Globus pallidus (tissue), 1 donor: ENCODE data around the gene AP1B1.

ENCODE experiments used
- DNase-seq: peaks from one replicate; pipeline ENCODE4 v3.0.0-alpha.2; 2015; ENCODE audit warnings: low spot score

AP1B1 gene

DNA sequence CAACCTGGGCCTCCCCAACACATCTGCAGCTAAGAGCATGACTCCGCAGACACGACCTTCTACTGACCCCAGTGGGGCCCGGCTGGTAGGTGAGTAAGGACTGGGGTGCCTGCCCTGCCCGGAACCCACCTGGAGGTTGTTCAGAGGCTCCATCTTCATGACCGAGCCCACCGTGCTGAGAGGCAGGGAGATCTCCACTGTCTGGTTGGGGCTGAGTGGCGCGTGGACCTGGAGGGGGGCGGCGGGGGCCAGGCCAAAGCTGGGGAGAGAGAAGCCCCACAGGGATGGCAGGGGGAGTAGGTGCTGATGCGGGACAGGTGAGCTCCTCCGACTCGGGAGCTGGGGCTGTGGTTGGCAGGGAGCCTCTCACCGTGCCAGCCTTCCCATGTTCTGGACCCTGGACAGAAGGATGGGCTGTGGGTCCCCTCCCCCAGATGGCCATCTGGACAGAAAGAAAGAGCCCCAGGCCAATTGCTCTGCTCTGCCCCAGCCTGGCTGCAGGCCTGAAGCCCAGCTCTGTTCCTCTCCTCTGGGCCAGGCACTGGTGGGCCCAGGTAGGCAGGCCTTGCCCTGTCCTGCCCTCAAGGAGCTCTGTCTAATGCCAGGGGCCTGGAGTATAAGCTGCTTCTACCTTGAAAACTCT, 56.6 kb downstream of the AP1B1 start:
- DNase-seq, result no peak

DNA sequence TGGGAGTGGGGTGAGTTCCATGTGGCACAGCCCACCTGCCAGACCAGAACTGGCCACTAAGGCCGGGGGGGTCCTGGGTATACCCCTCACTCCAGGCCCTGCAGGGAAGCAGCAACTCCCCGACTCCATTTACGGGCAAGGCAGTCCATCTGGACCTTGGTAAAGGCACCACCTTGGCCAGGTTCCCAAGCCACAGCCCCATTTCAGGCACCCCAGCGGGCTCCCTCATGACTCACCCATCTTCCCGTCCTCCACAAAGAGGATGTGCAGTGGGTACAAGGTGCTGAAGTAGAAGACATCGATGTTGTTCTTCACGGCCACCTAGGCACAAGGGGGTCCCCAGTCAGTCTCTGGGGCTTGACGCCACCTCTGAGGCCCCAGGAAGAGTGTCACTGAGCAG, 57.2 kb downstream of the AP1B1 start:
- DNase-seq, result no peak

DNA sequence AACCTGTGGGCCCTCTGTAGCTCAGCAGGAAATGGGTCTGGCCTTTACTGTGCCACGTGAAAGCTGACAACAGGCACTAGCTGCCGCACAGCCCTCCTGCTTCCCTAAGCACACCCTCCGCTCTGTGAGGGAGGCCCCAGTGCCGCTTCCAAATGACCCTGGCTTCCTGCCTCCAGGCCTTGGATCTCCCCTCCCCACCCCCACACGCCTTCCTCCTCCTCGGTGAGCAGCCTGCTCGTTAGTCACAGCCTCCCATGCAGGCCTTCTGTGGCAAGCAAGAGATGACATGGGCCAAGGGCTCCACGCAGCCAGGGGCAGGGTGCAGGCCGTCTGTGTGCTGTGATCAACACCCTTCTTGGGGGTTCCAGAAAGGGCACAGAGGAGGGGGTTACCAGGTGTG, 57.6 kb downstream of the AP1B1 start:
- no peak for DNase-seq

DNA sequence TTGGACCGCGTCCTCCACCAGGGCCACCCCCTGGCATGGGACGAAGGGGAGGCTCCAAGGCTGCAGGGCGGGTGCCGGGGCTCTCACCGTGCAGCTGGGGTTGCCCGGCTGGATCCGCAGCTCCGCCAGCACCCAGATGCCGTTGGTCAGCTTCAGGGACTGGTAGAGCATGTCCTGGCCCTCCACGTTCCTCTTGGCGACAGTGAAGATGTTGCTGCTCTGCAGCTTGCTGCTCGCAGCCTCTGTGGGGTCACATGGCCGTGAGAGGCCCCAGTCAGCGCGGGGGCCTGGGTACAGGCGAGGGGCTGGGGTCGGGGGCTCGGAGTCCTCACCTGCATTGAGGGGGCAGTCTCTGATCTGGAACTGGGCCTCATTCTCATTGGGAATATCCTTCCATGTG, 58.1 kb downstream of the AP1B1 start:
- no peak for DNase-seq

DNA sequence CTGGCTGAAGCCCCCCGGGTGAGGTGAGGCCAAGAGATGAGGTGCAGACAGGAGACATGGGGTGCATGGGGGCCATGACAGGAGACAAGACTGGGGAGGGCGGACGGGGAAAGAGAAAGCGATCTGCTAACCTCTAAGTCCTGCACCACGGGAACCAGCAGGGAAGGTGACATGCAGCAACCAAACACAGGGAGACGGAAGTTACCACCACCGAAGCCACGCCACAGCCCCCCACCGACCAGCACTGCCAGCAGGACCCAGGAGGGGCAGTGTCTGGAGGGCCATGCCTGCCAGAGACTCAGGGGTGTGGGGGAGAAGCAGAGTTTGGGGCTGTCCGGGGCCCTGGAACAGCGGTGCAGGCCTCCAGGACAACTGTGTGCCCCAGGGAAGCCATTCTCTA, 58.8 kb downstream of the AP1B1 start:
- no peak for DNase-seq

DNA sequence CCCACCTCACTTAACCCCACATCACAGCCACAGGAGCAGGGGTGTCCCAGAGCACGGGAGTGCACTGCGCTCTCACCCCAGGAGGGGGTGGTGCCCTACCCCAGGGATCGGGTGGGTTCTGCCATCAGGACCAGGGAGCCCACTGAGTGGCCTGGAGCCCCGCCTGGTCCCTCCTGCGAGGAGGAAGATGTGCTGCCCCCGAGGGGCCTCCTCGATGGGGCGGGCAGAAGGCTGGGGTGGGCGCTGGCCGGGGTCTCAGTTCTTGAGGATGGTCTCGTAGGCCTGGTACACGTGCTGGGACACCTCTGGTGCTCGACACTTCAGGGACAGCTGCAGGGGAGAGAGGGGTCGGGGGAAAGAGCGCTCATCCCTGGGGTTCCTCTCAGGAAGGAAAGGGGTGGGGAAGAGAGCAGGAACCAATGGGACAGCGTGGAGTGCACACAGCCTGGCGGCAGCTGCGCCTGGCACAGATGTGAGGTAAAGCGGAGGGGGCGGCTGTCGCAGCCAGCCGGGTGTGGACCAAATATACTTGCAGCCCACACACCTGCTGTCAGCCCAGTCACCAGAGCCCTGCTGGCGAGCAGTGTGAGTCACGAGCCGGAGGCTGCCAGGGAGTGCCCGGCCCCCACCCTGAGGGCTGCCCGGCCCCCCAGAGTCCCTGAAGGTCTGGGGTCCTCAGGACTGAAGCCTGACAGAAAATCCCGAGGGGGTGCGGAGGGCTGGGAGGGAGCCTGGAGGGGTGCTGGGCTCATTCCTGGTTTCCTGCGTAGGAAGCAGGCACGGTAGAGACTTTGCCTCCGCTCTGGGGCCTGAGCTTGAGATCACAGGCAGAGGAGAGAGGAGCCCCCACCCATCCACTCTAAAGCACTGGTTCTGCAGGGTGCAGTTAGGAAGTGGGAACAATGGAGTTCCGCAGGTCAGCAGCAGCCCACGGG, 59.5 kb downstream of the AP1B1 start:
- DNase-seq, result no peak

DNA sequence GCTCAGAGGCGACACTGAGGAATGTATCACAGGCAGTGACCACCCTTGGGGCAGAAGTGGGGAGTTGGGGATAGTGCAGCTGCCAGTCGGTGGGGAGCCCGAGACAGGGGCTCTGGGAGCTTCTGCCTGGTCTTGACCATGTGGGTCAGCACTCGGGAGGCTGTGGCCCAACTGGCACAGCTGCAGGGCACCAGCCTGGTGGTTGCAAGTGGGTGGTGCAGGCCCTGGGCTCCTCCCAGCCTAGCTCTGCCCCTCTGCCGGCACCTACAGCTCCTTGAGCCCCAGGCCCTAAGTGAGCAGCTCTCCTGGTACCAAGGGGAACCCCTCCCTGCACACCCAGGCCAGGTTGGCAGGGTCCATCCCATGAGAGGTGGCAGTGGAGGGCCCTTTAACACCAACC, 60.3 kb downstream of the AP1B1 start:
- no peak for DNase-seq

DNA sequence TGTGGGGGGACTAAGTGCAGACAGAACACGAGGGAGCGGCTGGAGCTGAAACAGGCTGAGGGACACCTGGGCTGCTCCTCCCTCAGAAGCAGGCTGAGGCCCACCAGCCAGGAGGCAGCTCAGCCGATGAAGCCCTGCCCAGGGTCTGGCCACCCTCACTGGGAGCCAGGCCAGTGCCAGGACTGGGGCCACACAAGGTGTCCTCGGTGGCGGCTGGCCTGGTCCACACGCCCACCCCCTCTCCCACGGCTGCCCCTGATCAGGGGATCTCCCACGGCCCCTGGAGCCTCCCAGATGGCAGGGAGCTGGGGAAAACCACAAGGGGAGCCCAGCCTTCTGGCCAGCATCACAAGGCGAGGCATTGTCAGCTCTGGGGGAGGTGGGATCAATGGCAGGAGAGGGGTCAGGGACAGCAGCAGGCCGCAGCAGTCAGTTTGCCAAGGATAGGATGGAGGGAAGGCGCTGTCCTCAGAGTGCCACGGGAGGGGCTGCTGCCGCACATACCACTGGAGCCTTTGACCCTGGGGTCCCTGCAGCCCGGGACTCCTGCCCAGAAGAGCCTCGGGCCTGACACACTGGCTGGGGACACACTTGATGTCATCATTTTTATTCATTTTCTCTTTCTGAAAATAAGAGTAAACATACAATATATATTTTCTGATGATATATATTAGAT, 61.1 kb downstream of the AP1B1 start:
- DNase-seq, result no peak

- DNase-seq, result no peak
Measured at GRCh38 chr22:29326481-29326880, 61.9 kb downstream of the AP1B1 start.

DNA sequence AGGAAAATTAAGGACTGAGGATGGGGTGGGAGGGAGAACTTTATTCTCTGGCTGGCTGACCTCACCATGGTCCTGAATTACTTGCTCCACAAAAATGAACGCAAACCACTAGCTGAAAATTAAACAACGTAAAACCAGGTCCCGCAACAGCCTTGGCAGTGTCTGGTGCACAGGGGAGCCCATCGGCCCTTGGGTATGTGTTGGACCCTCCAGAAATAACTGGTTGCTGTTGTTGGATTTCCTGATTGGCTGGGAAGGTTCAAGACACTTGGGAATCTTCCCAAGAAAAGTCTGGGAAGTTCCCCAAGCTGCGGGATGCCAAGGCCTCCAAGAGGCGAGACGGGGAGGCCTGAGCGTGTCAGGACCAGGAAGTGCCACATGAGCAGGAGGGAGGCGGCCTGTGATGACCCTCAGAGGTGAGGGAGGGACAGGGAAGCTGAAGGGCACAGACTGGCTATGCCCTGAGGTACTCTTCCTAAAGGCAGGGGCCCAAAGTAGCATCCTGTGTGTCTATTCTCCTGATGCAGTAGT, 62.5 kb downstream of the AP1B1 start:
- DNase-seq, result no peak

DNA sequence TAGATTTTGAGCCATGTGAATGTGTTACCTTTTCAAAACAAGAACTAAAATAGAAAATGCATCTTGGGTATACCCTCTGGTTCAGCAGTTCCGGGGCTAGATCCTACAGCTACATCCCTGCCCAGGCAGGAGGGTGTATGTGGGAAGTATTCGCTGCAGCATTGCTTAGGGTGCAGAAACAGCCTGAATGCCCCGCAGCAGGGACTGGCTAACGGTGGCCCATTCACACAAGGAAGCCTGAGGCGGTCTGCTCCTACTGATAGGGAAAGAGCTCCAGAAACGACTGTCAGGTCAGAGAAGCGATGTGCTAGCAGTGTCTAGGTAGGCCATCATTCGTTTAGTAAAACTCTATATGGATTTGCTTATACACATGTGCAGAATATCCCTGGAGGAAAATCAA, 63.0 kb downstream of the AP1B1 start:
- no peak for DNase-seq

DNA sequence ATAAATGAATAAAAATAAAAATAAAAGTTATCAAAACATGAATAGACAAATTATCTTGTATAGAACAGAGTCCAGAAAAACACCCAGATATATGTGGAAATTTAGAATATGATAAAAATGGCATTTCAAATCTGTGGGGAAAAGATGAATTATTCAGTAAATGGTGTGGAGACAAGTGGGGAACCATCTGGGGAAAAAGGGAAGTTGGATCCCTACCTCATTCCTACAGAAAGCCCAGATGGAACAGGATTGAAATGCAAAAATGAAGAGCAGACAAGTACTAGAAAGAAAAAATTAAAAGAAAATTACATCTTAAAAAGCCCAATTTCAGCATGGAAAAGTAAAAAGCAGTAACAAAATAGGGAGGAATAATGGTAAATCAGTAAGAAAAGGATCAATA, 64.7 kb downstream of the AP1B1 start:
- no peak for DNase-seq

DNA sequence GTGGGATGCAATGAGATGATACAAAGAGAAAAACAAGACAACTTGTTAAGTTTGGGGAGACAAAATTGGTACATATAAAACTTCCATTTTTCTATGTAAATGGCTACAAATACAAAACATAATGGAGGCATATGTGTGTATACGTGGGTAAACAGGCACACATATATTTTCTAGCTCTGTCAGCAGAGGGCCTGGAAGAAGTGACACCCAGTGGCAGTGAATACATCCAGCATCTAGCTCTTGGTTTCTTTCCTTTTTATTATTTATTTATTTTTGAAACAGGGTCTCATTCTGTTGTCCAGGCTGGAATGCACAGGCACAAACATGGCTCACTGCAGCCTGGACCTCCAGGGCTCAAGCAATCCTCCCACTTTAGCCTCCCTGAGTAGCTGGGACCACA, 67.8 kb downstream of the AP1B1 start:
- DNase-seq, result no peak

- no peak for DNase-seq
Measured at GRCh38 chr22:29319072-29319471, 69.3 kb downstream of the AP1B1 start.

- DNase-seq, result no peak
Measured at GRCh38 chr22:29317827-29318454, 70.4 kb downstream of the AP1B1 start.

DNA sequence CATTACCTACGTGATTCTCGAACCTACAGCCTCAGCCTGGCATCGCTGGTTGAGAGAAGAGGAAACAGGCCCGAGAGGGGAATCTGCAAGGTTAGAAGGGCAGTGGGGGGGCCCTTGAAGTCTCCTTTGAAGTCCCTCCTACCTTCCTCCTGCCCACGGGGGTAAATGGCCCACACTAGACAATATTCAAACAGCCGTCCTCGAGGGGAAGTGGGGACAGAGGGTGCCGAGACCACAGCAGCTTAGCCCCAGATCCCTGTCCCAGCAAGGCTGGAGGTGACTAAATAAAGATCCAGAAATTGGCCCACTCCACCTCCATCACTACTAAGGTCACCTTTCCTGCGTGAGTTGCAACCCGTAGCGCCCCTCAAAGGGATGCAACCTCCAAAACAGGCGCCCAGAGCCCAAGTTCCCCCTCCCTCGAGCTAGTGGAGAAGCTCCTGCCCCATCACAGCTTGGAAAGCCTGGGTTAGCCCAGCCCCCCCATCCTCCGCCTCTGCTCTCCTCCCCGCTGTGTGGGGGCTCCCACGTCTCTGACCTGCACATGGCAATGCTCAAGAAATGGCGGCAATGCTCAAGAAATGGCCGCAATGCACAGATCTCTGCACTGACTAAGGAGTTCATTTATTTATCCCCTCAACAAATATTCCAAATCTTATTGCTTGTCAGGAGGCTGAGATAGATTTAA, 72.1 kb downstream of the AP1B1 start:
- no peak for DNase-seq

DNA sequence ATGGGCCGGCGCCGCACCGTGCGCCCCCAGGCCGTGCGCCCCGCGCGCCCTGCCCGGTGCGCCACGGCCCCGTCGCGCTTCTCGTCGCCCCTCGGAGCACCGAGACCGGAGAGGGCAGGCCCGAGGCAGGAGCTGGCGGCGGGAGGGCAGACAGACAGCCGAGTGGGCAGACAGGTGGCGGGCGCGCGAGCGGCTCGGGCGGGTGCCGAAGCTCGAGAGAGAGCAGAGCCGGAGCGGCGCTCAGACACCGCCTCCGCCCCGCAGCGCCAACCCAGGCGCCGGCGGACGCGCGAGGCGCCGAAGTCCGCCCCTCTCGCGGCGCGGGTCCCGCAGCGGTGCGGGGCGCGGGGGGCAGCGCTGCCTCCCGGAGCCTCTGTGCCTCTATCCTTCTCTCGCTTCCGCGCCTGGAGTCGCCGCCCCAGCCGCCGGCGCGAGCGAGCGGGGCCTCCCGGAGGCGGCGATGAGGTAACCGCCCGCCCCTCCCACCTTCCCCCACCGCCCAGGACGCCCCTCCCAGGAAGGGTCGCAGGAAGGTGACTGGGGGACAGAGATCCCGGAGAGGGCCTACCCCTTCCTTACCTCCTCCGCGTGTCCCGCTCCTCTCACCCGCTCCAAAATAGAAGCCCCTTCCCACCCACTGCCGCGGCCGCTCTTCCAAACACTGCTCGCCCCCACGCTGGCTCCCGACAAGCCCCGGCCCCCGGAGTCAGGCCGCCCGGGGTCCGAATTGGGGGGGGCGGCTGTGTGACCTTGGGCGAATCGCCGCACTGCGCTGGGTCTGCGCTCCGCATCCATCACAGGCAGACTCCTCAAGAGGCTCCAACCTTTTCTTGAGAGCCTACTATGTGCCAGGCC, 72.9 kb downstream of the AP1B1 start, which contains the start of gene RASL10A:
Gene RASL10A (minus strand): TSS at position 412 of the 855 bp plus-strand sequence. CDS start 451 bp downstream, outside the sequence.
- no peak for DNase-seq

DNA sequence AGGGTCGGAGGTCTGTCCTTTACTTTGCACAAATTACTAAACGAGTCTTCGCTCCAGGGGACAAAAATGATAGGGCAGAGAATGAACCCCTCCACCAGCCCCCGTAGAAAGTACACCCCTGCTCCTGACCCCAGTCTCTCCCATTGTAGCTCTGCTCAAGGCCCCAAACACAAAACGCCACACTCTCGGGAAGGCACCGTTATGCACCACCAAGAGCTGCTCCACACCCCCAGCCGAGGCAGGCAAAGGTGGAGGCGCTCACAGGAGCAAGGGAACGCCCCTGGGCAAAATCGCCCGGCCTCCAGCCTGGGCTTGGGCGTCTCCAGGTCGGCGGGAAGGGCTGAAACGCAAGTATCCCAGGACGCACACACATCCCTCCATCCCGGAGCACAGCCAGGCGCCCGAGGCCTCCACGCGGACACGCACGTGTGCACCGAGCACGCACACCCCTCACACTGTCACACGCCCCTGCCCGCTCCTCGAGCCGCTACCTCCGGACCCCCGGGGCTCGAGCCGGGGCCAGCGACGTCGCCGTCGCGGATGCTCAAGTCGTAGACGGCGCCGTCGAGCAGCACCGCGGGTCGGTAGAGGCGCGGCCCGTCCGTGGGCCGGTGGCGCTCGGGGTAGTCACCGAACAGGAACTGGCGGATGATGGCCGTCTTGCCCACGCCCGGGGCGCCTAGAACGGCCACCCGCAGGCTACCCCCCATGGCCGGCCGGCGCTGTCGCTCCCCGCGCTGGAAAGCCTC, 73.7 kb downstream of the AP1B1 start:
- no peak for DNase-seq

GRCh38 chr22:29313576-29314466, 74.5 kb downstream of the AP1B1 start:
- DNase-seq, result no peak
